HT1080 (cell line): Measurements from ENCODE around the gene PRX. TPM values are rescaled to one million over a fixed set of nuclear protein-coding genes. Genes with fewer than 3 reads are reported as not detected.

Experiments
- small RNA-seq: library from RNA; depleted of rRNA; stranded (forward); fragments of <200 nt; gene quantifications from one replicate; pipeline ENCODE3, GENCODE V24; 2014
- total RNA-seq: library from RNA; depleted of rRNA; stranded (reverse); fragments of >200 nt; shearing (Covaris generic); gene quantifications from 2 replicates; pipeline ENCODE4 v1.2.3, GENCODE V29; 2014; rRNA removed

The PRX gene
- total RNA-seq, 1 experiment from 2014 or later, result not detected

Small RNA genes within 50 kb of the gene (small RNA-seq; reads per million reads assigned to genes)
- not detected for gene MIR6796
- gene RF00017, result not detected

Other genes starting within 250 kb of the PRX start
- gene MAP3K10, start 222.0 kb downstream of the PRX start, total RNA-seq, result 4.9 and 8.0 TPM in 2 replicates
- gene TTC9B, start 195.0 kb downstream of the PRX start, total RNA-seq, result 0.63 and 0.73 TPM in 2 replicates
- not detected in 2 replicates for gene CCNP, start 186.7 kb downstream of the PRX start, total RNA-seq
- 122 and 185 TPM in 2 replicates for gene AKT2, start 128.0 kb downstream of the PRX start, total RNA-seq
- 21.3 and 24.3 TPM in 2 replicates for gene C19orf47, start 65.0 kb downstream of the PRX start, total RNA-seq
- gene PLD3, start 64.7 kb downstream of the PRX start, total RNA-seq, result 83.6 and 104 TPM in 2 replicates
- not detected in 2 replicates for gene HIPK4, start 23.2 kb downstream of the PRX start, total RNA-seq
- 9.9 and 13.6 TPM in 2 replicates for gene SERTAD1, start 12.6 kb upstream of the PRX start, total RNA-seq
- 8.4 and 12.0 TPM in 2 replicates for gene SERTAD3, start 31.0 kb upstream of the PRX start, total RNA-seq
- gene BLVRB, start 52.4 kb upstream of the PRX start, total RNA-seq, result 44.5 and 48.3 TPM in 2 replicates
- gene SPTBN4, start 53.6 kb upstream of the PRX start, total RNA-seq, result 0.23 TPM in 1 of 2 replicates, not detected in the other
- gene SHKBP1, start 163.5 kb upstream of the PRX start, total RNA-seq, result 32.2 and 47.4 TPM in 2 replicates
- 14.3 and 24.5 TPM in 2 replicates for gene LTBP4, start 188.0 kb upstream of the PRX start, total RNA-seq